Activated B cell treated with CpG ODN at 0.5 μM for 24 hours (primary cell): ENCODE results near the gene SLC6A17. TPM values are rescaled to one million over a fixed set of nuclear protein-coding genes. Genes with fewer than 3 reads are reported as not detected.

ENCODE experiments used
- ATAC-seq: fragments of 200-7000 bp; cut with Tn5 transposase; one replicate; pipeline ENCODE4 v1.10.0; 2021; ENCODE audit warnings: low read depth, mild to moderate bottlenecking, moderate library complexity
- CTCF ChIA-PET: fragments of 350-600 bp; sonication (Branson Sonifier 250); formaldehyde crosslinking; loops from one replicate; lab custom pipeline; 2021; ENCODE audit warnings: antibody characterized with exemption; lab: Charles Lee
- POLR2A ChIA-PET: fragments of 350-600 bp; sonication (Branson Sonifier 250); formaldehyde crosslinking; loops from one replicate; lab custom pipeline; 2021; ENCODE audit warnings: antibody characterized with exemption; lab: Charles Lee
- DNase-seq: peaks from one replicate; pipeline ENCODE4 v3.0.0; 2022
- H3K27ac Mint-ChIP-seq: one replicate; pipeline ENCODE4 v1.8.0; 2020; ENCODE audit warnings: mixed read lengths
- H3K27me3 Mint-ChIP-seq: one replicate; pipeline ENCODE4 v1.8.0; 2021; ENCODE audit warnings: mixed read lengths
- H3K36me3 Mint-ChIP-seq: one replicate; pipeline ENCODE4 v1.8.0; 2021; ENCODE audit warnings: low read depth, mixed read lengths
- H3K4me1 Mint-ChIP-seq: one replicate; pipeline ENCODE4 v1.8.0; 2021; ENCODE audit warnings: mixed read lengths
- H3K4me3 Mint-ChIP-seq: one replicate; pipeline ENCODE4 v1.8.0; 2020; ENCODE audit warnings: mild to moderate bottlenecking, mixed read lengths
- H3K9me3 Mint-ChIP-seq: one replicate; pipeline ENCODE4 v1.8.0; 2020; ENCODE audit warnings: mixed read lengths
- intact Hi-C: fragments of 100-400 bp; cut with micrococcal nuclease; formaldehyde crosslinking; loops from one replicate; pipeline ENCODE4 v1.15.1; 2024
- total RNA-seq: library from RNA; stranded (reverse); gene quantifications from 2 replicates; pipeline ENCODE4 v1.2.3, GENCODE V29; 2022
- TF ChIP-seq, protein P1 (sequence below): fragments of 200-600 bp; IDR thresholded peaks from one replicate; pipeline ENCODE4 v1.8.0; 2022; ENCODE audit warnings: antibody characterized with exemption, mild to moderate bottlenecking

Gene SLC6A17
- total RNA-seq, 1 donor from 2014 or later: not detected

DNA sequence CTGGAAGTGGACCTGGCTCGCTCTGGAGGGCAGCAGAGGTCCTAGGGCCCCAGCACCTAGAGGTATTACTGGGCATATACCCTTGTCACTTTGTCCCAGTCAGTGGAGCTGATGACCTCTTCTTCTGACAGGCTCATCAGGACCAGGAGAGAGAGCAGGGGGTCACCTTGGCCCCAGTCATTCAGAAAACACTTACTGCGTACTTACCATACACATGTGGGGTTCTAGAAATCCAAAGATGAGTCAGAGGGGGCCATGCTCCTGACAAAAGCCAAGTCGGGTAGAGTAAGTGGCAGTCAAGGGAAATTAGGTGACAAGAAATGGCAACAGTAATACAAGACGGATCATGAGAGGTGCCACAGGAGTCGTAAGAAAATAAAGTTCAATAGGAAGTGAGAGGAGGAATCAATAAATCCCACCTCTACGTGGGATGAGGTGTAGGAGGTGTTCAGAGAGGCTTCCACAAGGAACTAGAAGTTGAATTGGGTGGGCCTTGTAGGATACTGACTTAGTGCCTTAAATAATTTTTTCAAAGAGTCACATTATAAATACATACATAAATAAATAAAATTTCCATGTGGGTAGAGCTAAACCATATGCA lies 66.7 kb downstream of the SLC6A17 start:
- Mint-ChIP-seq H3K4me3 (no peak overlapping the region), H3K4me1 (peaks cover 13% of the 10 kb centered on the region), H3K27me3 (peaks cover 2% of the 10 kb centered on the region), H3K36me3 (no peaks in the 10 kb centered on the region), H3K9me3 (no peaks in the 10 kb centered on the region), H3K27ac (no peak overlapping the region)
- intact Hi-C loops: no loop called here
- ChIA-PET CTCF (interaction anchor here (1.3 kb wide), 1 partner anchor 9 kb away, joined by 4 read pairs; no protein-coding TSS in a partner anchor), POLR2A (no interaction called here)
- DNase-seq (no peak), ATAC-seq (no peak)
- TF ChIP-seq, protein P1, sequence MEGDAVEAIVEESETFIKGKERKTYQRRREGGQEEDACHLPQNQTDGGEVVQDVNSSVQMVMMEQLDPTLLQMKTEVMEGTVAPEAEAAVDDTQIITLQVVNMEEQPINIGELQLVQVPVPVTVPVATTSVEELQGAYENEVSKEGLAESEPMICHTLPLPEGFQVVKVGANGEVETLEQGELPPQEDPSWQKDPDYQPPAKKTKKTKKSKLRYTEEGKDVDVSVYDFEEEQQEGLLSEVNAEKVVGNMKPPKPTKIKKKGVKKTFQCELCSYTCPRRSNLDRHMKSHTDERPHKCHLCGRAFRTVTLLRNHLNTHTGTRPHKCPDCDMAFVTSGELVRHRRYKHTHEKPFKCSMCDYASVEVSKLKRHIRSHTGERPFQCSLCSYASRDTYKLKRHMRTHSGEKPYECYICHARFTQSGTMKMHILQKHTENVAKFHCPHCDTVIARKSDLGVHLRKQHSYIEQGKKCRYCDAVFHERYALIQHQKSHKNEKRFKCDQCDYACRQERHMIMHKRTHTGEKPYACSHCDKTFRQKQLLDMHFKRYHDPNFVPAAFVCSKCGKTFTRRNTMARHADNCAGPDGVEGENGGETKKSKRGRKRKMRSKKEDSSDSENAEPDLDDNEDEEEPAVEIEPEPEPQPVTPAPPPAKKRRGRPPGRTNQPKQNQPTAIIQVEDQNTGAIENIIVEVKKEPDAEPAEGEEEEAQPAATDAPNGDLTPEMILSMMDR: no peak

GRCh38 chr1:110218137-110218536 lies 67.8 kb downstream of the SLC6A17 start:
- Mint-ChIP-seq H3K27ac (no peak overlapping the region), H3K9me3 (no peaks in the 10 kb centered on the region), H3K4me3 (no peak overlapping the region), H3K4me1 (peaks cover 8% of the 10 kb centered on the region), H3K36me3 (peaks cover 1% of the 10 kb centered on the region), H3K27me3 (no peaks in the 10 kb centered on the region)
- ChIA-PET CTCF (no interaction called here), POLR2A (no interaction called here)
- ATAC-seq (no peak), DNase-seq (no peak)
- TF ChIP-seq, protein P1: no peak
- intact Hi-C loops: no loop called here

DNA sequence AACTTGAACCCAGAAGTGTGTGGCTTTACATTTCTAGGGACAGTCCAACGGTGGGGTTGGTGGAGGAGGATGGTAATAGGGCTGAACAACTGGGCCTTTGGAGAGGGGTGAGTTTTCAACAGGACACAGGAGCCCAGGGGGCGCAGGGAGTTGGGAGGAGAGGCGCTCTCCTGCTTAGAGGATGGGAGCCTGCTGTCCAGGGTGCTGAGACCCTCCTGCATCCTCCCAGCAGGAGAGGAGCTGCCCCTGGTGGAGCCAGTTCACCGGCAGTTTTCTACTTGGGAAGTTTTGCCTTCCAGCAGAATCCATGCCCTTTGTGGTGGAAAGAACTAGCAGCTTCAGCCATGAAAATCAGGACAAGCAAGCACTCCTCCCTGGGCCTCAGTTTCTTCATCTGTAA lies 68.4 kb downstream of the SLC6A17 start:
- TF ChIP-seq, protein P1: no peak
- DNase-seq (no peak), ATAC-seq (no peak)
- H3K9me3 Mint-ChIP-seq: no peaks in the 10 kb centered on the region
- peaks cover 6% of the 10 kb centered on the region for H3K36me3 Mint-ChIP-seq
- ChIA-PET POLR2A (no interaction called here), CTCF (interaction anchor here (1.1 kb wide), 1 partner anchor 277 kb away, joined by 4 read pairs; no protein-coding TSS in a partner anchor)
- peaks cover 2% of the 10 kb centered on the region for H3K4me1 Mint-ChIP-seq
- intact Hi-C loops: no loop called here
- no peaks in the 10 kb centered on the region for H3K27me3 Mint-ChIP-seq
- H3K4me3 Mint-ChIP-seq: no peak overlapping the region
- no peak overlapping the region for H3K27ac Mint-ChIP-seq

DNA sequence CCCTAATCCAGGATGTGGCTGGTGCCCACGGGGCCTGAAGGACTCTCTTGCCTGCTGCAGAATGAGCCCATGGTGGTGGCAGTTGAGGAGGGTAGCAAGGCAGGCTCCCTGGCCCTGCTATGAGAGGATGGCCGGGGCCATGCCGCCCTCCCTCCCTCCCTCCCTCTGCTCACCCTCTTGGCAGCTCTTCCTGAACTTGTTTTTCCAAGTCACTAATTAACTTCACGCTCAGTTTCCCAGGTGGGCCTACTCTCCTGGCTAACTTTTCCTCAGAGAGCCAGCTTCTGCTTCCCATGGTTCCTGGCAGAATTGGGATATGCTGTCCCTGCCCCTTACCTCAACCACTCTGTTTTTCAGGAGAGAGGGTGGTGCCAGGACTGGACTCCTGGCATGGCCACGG lies 70.0 kb downstream of the SLC6A17 start:
- intact Hi-C loops: loop anchor here (5.0 kb wide), 1 partner anchor 72 kb away; no protein-coding TSS in a partner anchor
- no peak for DNase-seq
- no peaks in the 10 kb centered on the region for H3K9me3 Mint-ChIP-seq
- POLR2A ChIA-PET: no interaction called here
- H3K27me3 Mint-ChIP-seq: no peaks in the 10 kb centered on the region
- ATAC-seq: no peak
- no peak overlapping the region for H3K4me3 Mint-ChIP-seq
- H3K36me3 Mint-ChIP-seq: peaks cover 8% of the 10 kb centered on the region
- H3K27ac Mint-ChIP-seq: no peak overlapping the region
- CTCF ChIA-PET: interaction anchor here (1.0 to 1.2 kb wide), 2 partner anchors 13 to 92 kb away, joined by 3 to 5 read pairs; no protein-coding TSS in a partner anchor
- H3K4me1 Mint-ChIP-seq: no peaks in the 10 kb centered on the region
- TF ChIP-seq, protein P1: no peak

GRCh38 chr1:110221119-110221518 lies 70.8 kb downstream of the SLC6A17 start:
- ATAC-seq: no peak
- no peak for DNase-seq
- Mint-ChIP-seq H3K27me3 (no peaks in the 10 kb centered on the region), H3K9me3 (no peaks in the 10 kb centered on the region), H3K4me3 (no peak overlapping the region), H3K36me3 (peaks cover 8% of the 10 kb centered on the region), H3K4me1 (no peaks in the 10 kb centered on the region), H3K27ac (no peak overlapping the region)
- intact Hi-C loops: loop anchor here (5.0 kb wide), 1 partner anchor 71 kb away; no protein-coding TSS in a partner anchor
- TF ChIP-seq, protein P1: no peak
- ChIA-PET POLR2A (no interaction called here), CTCF (no interaction called here)
